Activated CD4-positive, alpha-beta T cell treated with anti-CD3 and anti-CD28 coated beads, Interleukin-2, amount 50 U/mL, for 4 hours (primary cell): ENCODE data around the gene TTLL1.
"Not testable (repeated sequence)": the region's sequence is repeated elsewhere in the genome, so short reads cannot be mapped to it uniquely, and the experiment has no call there.

Source experiments
- DNase-seq, 2 experiments: peaks; one replicate each; pipeline ENCODE4 v3.0.0-alpha.2; 2020

TTLL1 gene

GRCh38 chr22:43060183-43060582 lies 29.0 kb downstream of the TTLL1 start:
- DNase-seq: peak; percentile 4 to 14

GRCh38 chr22:43057641-43058040 lies 31.6 kb downstream of the TTLL1 start:
- no peak for DNase-seq

GRCh38 chr22:43053176-43053575 lies 36.0 kb downstream of the TTLL1 start:
- DNase-seq: no peak

GRCh38 chr22:43050995-43051394 lies 38.2 kb downstream of the TTLL1 start:
- no peak for DNase-seq

- no peak for DNase-seq
Observed at GRCh38 chr22:43047605-43048004, 41.6 kb downstream of the TTLL1 start.

GRCh38 chr22:43044290-43044712 lies 44.9 kb downstream of the TTLL1 start:
- no peak for DNase-seq

- no peak for DNase-seq
Observed at GRCh38 chr22:43042101-43042780, 47.0 kb downstream of the TTLL1 start.

- DNase-seq: no peak
Observed at GRCh38 chr22:43039800-43040199, 49.4 kb downstream of the TTLL1 start.

- no peak for DNase-seq
Observed at GRCh38 chr22:43038325-43038724, 50.9 kb downstream of the TTLL1 start.

GRCh38 chr22:43036282-43036829 lies 52.8 kb downstream of the TTLL1 start:
- DNase-seq: no peak

GRCh38 chr22:43035250-43035649 lies 53.9 kb downstream of the TTLL1 start:
- no peak for DNase-seq

GRCh38 chr22:43031617-43032016 lies 57.6 kb downstream of the TTLL1 start:
- no peak for DNase-seq

- no peak for DNase-seq
Observed at GRCh38 chr22:43018615-43019014, 70.6 kb downstream of the TTLL1 start.

GRCh38 chr22:43017525-43018460 lies 71.4 kb downstream of the TTLL1 start:
- no peak for DNase-seq

- not testable (repeated sequence) for DNase-seq
Observed at GRCh38 chr22:43016150-43016549, 73.0 kb downstream of the TTLL1 start.

- no peak for DNase-seq
Observed at GRCh38 chr22:43015677-43016042, 73.5 kb downstream of the TTLL1 start.

- peak; percentile 99 for DNase-seq
Observed at GRCh38 chr22:43014869-43015676, 74.1 kb downstream of the TTLL1 start, which contains the start of gene PACSIN2. TSS of gene PACSIN2 (minus strand) at chr22:43015149. CDS start at chr22:42912080, 103,069 bp downstream.

GRCh38 chr22:43014316-43014868 lies 74.8 kb downstream of the TTLL1 start:
- peak; percentile 9 to 16 for DNase-seq

- DNase-seq: no peak
Observed at GRCh38 chr22:43013355-43014315, 75.6 kb downstream of the TTLL1 start.

- no peak for DNase-seq
Observed at GRCh38 chr22:43012390-43012789, 76.8 kb downstream of the TTLL1 start.

GRCh38 chr22:43011079-43011478 lies 78.1 kb downstream of the TTLL1 start:
- DNase-seq: no peak
